ENCODE results near the gene SLC16A6. TPM values are rescaled to one million over a fixed set of nuclear protein-coding genes. Genes with fewer than 3 reads are reported as not detected.
"Not testable (repeated sequence)": the region's sequence is repeated elsewhere in the genome, so short reads cannot be mapped to it uniquely, and the experiment has no call there.

SLC16A6 gene
- total and polyA plus RNA-seq, 7 experiments from 2014 or later: 0.74 to 12.5 (median 5.8) TPM

- peaks cover 17 to 54% of the 10 kb centered on the region in 2 donors for H3K4me1 ChIP-seq (ENCODE audit: control insufficient read depth in 2 of 2, insufficient read depth in 2 of 2, low read length in 2 of 2)
- H3K9me3 Mint-ChIP-seq; H3K27me3 Mint-ChIP-seq; H3K4me3 ChIP-seq (ENCODE audit: low read length); H3K36me3 ChIP-seq (ENCODE audit: control insufficient read depth in 2 of 3, insufficient read depth in 3 of 3, low read length in 3 of 3); H3K9me3 ChIP-seq (ENCODE audit: control insufficient read depth in 2 of 3, low read length in 3 of 3); H3K27ac ChIP-seq (ENCODE audit: low read depth, low read length); H3K27me3 ChIP-seq (ENCODE audit: control insufficient read depth in 2 of 2, insufficient read depth in 2 of 2, low read length in 2 of 2); intact Hi-C loops (cut with micrococcal nuclease); DNase-seq: not testable (repeated sequence)
- peak overlapping the region in 7 of 9 donors; percentile 39 to 71 (median 67) for H3K27ac Mint-ChIP-seq
- H3K4me1 Mint-ChIP-seq: peaks cover 21 to 49% (median 31%) of the 10 kb centered on the region in 7 donors
- peak overlapping the region in 1 of 10 donors; percentile 33 for H3K4me3 Mint-ChIP-seq
- peak; percentile 59 for ATAC-seq
- H3K36me3 Mint-ChIP-seq: peaks cover 0 to 14% (median 0%) of the 10 kb centered on the region in 5 donors
- ChIA-PET CTCF (interaction anchor here (0.7 kb wide), 1 partner anchor 11 kb away, joined by 3 read pairs; no protein-coding TSS in a partner anchor), POLR2A (interaction anchor here (0.8 kb wide), 2 partner anchors 13 to 51 kb away, joined by 3 read pairs; partner anchors contain the start of gene AMZ2)
Measured at GRCh38 chr17:68234726-68235335, 56.1 kb downstream of the SLC16A6 start.

- peaks cover 10 to 42% (median 18%) of the 10 kb centered on the region in 7 donors for H3K4me1 Mint-ChIP-seq
- DNase-seq; H3K27me3 ChIP-seq (ENCODE audit: control insufficient read depth in 2 of 2, insufficient read depth in 2 of 2, low read length in 2 of 2); H3K4me3 Mint-ChIP-seq; H3K9me3 Mint-ChIP-seq; H3K27me3 Mint-ChIP-seq; H3K4me3 ChIP-seq (ENCODE audit: low read length); H3K9me3 ChIP-seq (ENCODE audit: control insufficient read depth in 2 of 3, low read length in 3 of 3); intact Hi-C loops (cut with micrococcal nuclease); H3K36me3 ChIP-seq (ENCODE audit: control insufficient read depth in 2 of 3, insufficient read depth in 3 of 3, low read length in 3 of 3); CTCF ChIA-PET; H3K27ac ChIP-seq (ENCODE audit: low read depth, low read length); ATAC-seq: not testable (repeated sequence)
- peaks cover 0 to 33% of the 10 kb centered on the region in 2 donors for H3K4me1 ChIP-seq (ENCODE audit: control insufficient read depth in 2 of 2, insufficient read depth in 2 of 2, low read length in 2 of 2)
- peak overlapping the region in 3 of 9 donors; percentile 8 to 40 (median 25) for H3K27ac Mint-ChIP-seq
- POLR2A ChIA-PET: interaction anchor here (0.7 to 1.5 kb wide), 3 partner anchors 15 to 60 kb away, joined by 3 to 4 read pairs (median 3); partner anchors contain the start of gene AMZ2
- peaks cover 3 to 16% (median 6%) of the 10 kb centered on the region in 5 donors for H3K36me3 Mint-ChIP-seq
Measured at GRCh38 chr17:68232741-68233140, 58.2 kb downstream of the SLC16A6 start.

GRCh38 chr17:68231541-68231940 is 59.4 kb downstream of the SLC16A6 start:
- CTCF ChIA-PET: no interaction called here

GRCh38 chr17:68231131-68231530 is 59.8 kb downstream of the SLC16A6 start:
- POLR2A ChIA-PET: interaction anchor here (0.6 kb wide), 1 partner anchor 145 kb away, joined by 3 read pairs; no protein-coding TSS in a partner anchor
- H3K36me3 ChIP-seq (ENCODE audit: control insufficient read depth in 2 of 3, insufficient read depth in 3 of 3, low read length in 3 of 3); H3K27ac ChIP-seq (ENCODE audit: low read depth, low read length); intact Hi-C loops (cut with micrococcal nuclease); H3K4me3 ChIP-seq (ENCODE audit: low read length); H3K27ac Mint-ChIP-seq; DNase-seq; CTCF ChIA-PET; H3K9me3 ChIP-seq (ENCODE audit: control insufficient read depth in 2 of 3, low read length in 3 of 3); H3K27me3 ChIP-seq (ENCODE audit: control insufficient read depth in 2 of 2, insufficient read depth in 2 of 2, low read length in 2 of 2); H3K4me3 Mint-ChIP-seq; H3K27me3 Mint-ChIP-seq; ATAC-seq; H3K9me3 Mint-ChIP-seq: not testable (repeated sequence)
- H3K4me1 ChIP-seq (ENCODE audit: control insufficient read depth in 2 of 2, insufficient read depth in 2 of 2, low read length in 2 of 2): peaks cover 0 to 21% of the 10 kb centered on the region in 2 donors
- Mint-ChIP-seq H3K4me1 (peaks cover 0 to 37% (median 9%) of the 10 kb centered on the region in 7 donors), H3K36me3 (peaks cover 3 to 13% (median 6%) of the 10 kb centered on the region in 5 donors)

More at GRCh38 chr17:68231541-68231940, 59.4 kb downstream of the SLC16A6 start:
- POLR2A ChIA-PET: no interaction called here
- no peak overlapping the region for H3K4me3 Mint-ChIP-seq
- DNase-seq (no peak), ATAC-seq (no peak)
- no peak overlapping the region for H3K27ac Mint-ChIP-seq
- H3K4me1 ChIP-seq (ENCODE audit: control insufficient read depth in 2 of 2, insufficient read depth in 2 of 2, low read length in 2 of 2): peaks cover 0 to 23% of the 10 kb centered on the region in 2 donors
- no peak overlapping the region for H3K27ac ChIP-seq (ENCODE audit: low read depth, low read length)
- no peaks in the 10 kb centered on the region for H3K36me3 ChIP-seq (ENCODE audit: control insufficient read depth in 2 of 3, insufficient read depth in 3 of 3, low read length in 3 of 3)
- H3K36me3 Mint-ChIP-seq: peaks cover 3 to 13% (median 6%) of the 10 kb centered on the region in 5 donors
- H3K4me1 Mint-ChIP-seq: peaks cover 0 to 37% (median 9%) of the 10 kb centered on the region in 7 donors
- no peaks in the 10 kb centered on the region for H3K27me3 ChIP-seq (ENCODE audit: control insufficient read depth in 2 of 2, insufficient read depth in 2 of 2, low read length in 2 of 2)
- H3K9me3 Mint-ChIP-seq: no peaks in the 10 kb centered on the region
- H3K27me3 Mint-ChIP-seq: no peaks in the 10 kb centered on the region
- intact Hi-C loops (cut with micrococcal nuclease): no loop called here
- H3K4me3 ChIP-seq (ENCODE audit: low read length): no peak overlapping the region
- no peaks in the 10 kb centered on the region for H3K9me3 ChIP-seq (ENCODE audit: control insufficient read depth in 2 of 3, low read length in 3 of 3)

- Histone ChIP-seq H3K4me3 (ENCODE audit: low read length) (no peak overlapping the region), H3K9me3 (ENCODE audit: control insufficient read depth in 2 of 3, low read length in 3 of 3) (no peaks in the 10 kb centered on the region), H3K36me3 (ENCODE audit: control insufficient read depth in 2 of 3, insufficient read depth in 3 of 3, low read length in 3 of 3) (no peaks in the 10 kb centered on the region), H3K27me3 (ENCODE audit: control insufficient read depth in 2 of 2, insufficient read depth in 2 of 2, low read length in 2 of 2) (no peaks in the 10 kb centered on the region), H3K4me1 (ENCODE audit: control insufficient read depth in 2 of 2, insufficient read depth in 2 of 2, low read length in 2 of 2) (peaks cover 0 to 13% of the 10 kb centered on the region in 2 donors), H3K27ac (ENCODE audit: low read depth, low read length) (no peak overlapping the region)
- no peaks in the 10 kb centered on the region for H3K9me3 Mint-ChIP-seq
- H3K27ac Mint-ChIP-seq: no peak overlapping the region
- H3K4me3 Mint-ChIP-seq: no peak overlapping the region
- ATAC-seq (no peak), DNase-seq (no peak)
- ChIA-PET POLR2A (no interaction called here), CTCF (interaction anchor here (0.6 kb wide), 1 partner anchor 280 kb away, joined by 3 read pairs; no protein-coding TSS in a partner anchor)
- peaks cover 3 to 13% (median 7%) of the 10 kb centered on the region in 5 donors for H3K36me3 Mint-ChIP-seq
- no peaks in the 10 kb centered on the region for H3K27me3 Mint-ChIP-seq
- H3K4me1 Mint-ChIP-seq: peaks cover 0 to 27% (median 9%) of the 10 kb centered on the region in 7 donors
- intact Hi-C loops (cut with micrococcal nuclease): no loop called here
Measured at GRCh38 chr17:68229619-68230018, 61.3 kb downstream of the SLC16A6 start.

- H3K27ac ChIP-seq (ENCODE audit: low read depth, low read length): no peak overlapping the region
- H3K4me1 Mint-ChIP-seq: peaks cover 0 to 25% (median 9%) of the 10 kb centered on the region in 7 donors
- intact Hi-C loops (cut with micrococcal nuclease): no loop called here
- H3K27ac Mint-ChIP-seq: peak overlapping the region in 2 of 9 donors; percentile 45 to 52
- CTCF ChIA-PET: interaction anchor here (0.5 kb wide), 1 partner anchor 30 kb away, joined by 3 read pairs; no protein-coding TSS in a partner anchor
- peaks cover 3 to 13% (median 7%) of the 10 kb centered on the region in 5 donors for H3K36me3 Mint-ChIP-seq
- no peaks in the 10 kb centered on the region for H3K36me3 ChIP-seq (ENCODE audit: control insufficient read depth in 2 of 3, insufficient read depth in 3 of 3, low read length in 3 of 3)
- no peaks in the 10 kb centered on the region for H3K27me3 ChIP-seq (ENCODE audit: control insufficient read depth in 2 of 2, insufficient read depth in 2 of 2, low read length in 2 of 2)
- H3K4me3 Mint-ChIP-seq: no peak overlapping the region
- peaks cover 0 to 12% of the 10 kb centered on the region in 2 donors for H3K4me1 ChIP-seq (ENCODE audit: control insufficient read depth in 2 of 2, insufficient read depth in 2 of 2, low read length in 2 of 2)
- H3K4me3 ChIP-seq (ENCODE audit: low read length): no peak overlapping the region
- no peaks in the 10 kb centered on the region for H3K9me3 ChIP-seq (ENCODE audit: control insufficient read depth in 2 of 3, low read length in 3 of 3)
- no peaks in the 10 kb centered on the region for H3K9me3 Mint-ChIP-seq
- ATAC-seq: no peak
- POLR2A ChIA-PET: no interaction called here
- H3K27me3 Mint-ChIP-seq: no peaks in the 10 kb centered on the region
- DNase-seq: no peak
Measured at GRCh38 chr17:68228817-68229570, 61.9 kb downstream of the SLC16A6 start.
